Measurements from ENCODE around the gene FAM187B.

The FAM187B gene

DNA sequence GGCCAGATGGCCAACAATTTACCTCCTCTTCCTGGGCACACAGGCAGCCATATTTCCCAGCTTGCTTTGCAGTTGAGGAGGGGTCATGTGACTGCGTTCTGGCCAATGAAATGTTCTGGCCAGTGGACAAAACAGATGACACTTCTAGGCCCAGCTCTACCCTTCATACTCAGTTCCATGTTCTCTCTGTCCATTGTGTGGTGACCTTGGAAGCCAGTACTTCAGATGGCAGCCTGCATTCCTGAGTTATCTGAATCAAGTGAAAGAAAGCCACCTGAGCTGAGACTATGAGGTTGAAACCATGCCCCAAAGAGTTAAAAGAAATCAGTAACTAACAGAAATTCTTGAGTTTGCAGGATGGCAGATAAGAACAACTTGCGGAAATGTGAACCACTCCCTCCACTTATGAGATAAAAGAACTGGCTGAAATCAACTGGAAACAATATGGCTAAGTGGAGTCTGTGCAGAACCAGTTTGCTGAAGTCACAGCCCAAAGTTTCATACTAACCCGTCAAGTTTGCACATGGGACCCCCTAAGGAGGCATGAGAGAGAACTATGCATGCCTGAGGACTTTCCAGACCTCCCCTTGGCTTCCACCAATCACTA lies 8.1 kb downstream of the FAM187B start:
- Mint-ChIP-seq H3K4me3 (no peak overlapping the region), H3K27me3 (no peaks in the 10 kb centered on the region), H3K4me1 (ENCODE audit: low read depth in 2 of 2) (peaks cover 0 to 7% of the 10 kb centered on the region in 2 donors), H3K9me3 (no peaks in the 10 kb centered on the region), H3K27ac (no peak overlapping the region), H3K36me3 (ENCODE audit: insufficient read depth) (no peaks in the 10 kb centered on the region)
- DNase-seq (no peak), ATAC-seq (replicated peaks) (no peak)

DNA sequence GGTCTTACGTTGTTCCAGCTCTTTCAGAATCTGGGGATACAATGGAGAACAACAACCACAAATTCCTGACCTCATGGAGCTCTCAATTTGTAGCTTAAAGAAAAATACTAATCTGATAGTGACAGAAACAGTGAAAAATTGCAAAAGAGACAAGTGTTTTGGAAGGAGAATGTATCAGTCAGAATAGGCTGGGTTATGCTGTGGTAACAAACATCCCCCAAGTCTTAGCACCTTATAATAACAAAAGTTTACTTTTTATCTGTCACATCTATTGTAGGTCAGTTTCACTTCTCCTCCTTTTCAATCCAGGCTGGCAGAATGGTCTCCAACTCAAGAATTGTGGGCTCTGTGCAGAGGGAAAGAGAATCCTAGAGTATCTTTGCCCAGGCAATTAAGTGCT lies 9.5 kb downstream of the FAM187B start:
- H3K36me3 Mint-ChIP-seq (ENCODE audit: insufficient read depth) = peaks cover 4% of the 10 kb centered on the region
- H3K4me1 Mint-ChIP-seq (ENCODE audit: low read depth in 2 of 2) = peaks cover 10 to 16% of the 10 kb centered on the region in 2 donors
- no peaks in the 10 kb centered on the region for H3K27me3 Mint-ChIP-seq
- H3K4me3 Mint-ChIP-seq = no peak overlapping the region
- no peak overlapping the region for H3K27ac Mint-ChIP-seq
- ATAC-seq (replicated peaks) (no peak), DNase-seq (no peak)
- H3K9me3 Mint-ChIP-seq = no peaks in the 10 kb centered on the region

DNA sequence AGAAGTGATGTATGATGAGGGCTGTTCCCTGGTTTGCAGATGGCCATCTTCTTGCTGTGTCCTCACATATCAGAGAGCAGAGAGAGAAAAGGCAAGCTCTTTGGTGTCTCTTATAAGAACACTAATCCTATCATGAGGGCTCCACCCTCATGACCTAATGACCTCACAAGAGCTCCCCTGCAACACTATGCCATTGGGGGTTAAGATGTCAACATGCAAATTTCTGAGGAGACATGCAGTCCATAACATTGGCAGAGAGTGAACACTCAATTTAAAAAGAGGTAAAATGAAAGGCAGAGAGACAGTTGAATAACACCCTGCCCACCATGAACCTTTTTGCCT lies 10.9 kb downstream of the FAM187B start:
- peaks cover 20 to 22% of the 10 kb centered on the region in 2 donors for H3K4me1 Mint-ChIP-seq (ENCODE audit: low read depth in 2 of 2)
- no peaks in the 10 kb centered on the region for H3K27me3 Mint-ChIP-seq
- H3K27ac Mint-ChIP-seq = no peak overlapping the region
- H3K36me3 Mint-ChIP-seq (ENCODE audit: insufficient read depth) = peaks cover 12% of the 10 kb centered on the region
- ATAC-seq (replicated peaks) (no peak), DNase-seq (no peak)
- no peak overlapping the region for H3K4me3 Mint-ChIP-seq
- no peaks in the 10 kb centered on the region for H3K9me3 Mint-ChIP-seq

DNA sequence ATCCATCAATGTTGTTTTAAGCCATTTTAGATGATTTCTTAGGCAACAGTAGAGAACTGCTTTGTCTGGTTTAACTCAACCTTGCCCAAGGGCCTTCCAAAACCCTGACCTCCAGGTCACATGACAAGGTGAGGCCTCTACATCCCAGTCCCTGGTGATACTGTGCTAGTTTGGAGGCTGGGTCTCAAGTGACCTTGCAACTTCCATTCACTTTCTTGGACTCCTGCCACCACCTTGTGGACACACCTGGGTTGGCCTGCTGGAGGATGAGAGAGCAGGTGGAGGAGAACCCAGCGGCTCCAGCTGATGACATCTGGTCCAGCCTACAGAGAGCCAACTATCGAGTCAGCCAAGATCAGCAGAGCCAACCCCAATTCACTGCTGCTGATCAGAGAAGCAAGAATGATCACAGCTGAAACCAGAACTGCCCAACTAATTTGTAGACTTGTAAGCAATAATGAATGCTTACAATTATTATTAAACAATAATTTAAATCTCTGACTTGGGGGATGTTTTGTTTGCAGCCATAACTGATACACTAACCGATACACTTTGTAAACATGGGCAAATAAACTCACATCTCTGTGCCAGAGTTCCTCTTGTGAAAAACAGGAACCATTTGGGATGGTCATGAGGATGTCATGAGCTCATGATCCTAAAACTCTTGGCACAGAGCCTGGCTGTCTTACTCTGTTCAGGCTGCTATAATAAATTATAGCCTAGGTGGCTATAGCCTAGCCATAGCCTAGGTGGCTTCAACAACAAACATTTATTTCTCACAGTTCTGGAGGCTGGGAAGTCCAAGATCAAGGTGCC lies 11.5 kb downstream of the FAM187B start:
- Mint-ChIP-seq H3K27me3 (no peaks in the 10 kb centered on the region), H3K9me3 (no peaks in the 10 kb centered on the region), H3K36me3 (ENCODE audit: insufficient read depth) (peaks cover 16% of the 10 kb centered on the region), H3K4me3 (no peak overlapping the region), H3K27ac (peak overlapping the region in 1 of 2 donors; percentile 60), H3K4me1 (ENCODE audit: low read depth in 2 of 2) (peaks cover 24 to 28% of the 10 kb centered on the region in 2 donors)
- ATAC-seq (replicated peaks) (no peak), DNase-seq (peak; percentile 24 to 38 (median 28))

DNA sequence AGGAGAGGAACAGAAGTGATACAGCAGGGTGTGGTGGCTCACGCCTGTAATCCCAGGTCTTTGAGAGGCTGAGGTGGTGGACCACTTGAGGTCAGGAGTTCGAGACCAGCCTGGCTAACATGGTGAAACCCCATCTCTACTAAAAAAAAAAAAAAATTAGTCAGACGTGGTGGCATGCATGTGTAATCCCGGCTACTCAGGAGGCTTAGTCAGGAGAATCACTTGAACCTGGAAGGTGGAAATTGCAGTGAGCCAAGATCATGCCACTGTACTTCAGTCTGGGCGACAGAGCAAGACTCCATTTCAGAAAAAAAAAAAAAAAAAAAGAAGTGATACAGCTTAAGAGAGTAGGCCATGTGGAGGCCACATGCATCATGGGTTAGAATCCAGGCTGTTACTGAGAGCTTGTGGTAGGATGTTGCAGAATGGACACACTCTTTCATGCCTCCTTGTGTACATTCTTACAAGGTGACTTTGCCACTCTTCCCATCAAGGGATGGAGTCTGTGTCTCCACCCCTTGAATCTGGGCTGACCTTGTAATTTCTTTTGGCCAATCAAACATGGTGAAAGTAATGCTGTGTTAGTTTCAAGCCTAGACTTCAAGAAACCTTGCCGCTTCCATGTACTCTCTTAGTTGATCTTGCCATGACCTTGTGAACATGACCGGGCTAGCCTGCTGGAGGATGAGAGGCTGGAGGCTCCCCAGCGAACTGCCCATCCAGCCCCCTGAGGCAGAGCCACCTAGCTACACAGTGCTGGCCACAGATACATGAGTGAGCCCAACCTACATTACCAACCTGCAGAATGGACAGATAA lies 12.3 kb downstream of the FAM187B start:
- peaks cover 24% of the 10 kb centered on the region for H3K36me3 Mint-ChIP-seq (ENCODE audit: insufficient read depth)
- no peak overlapping the region for H3K4me3 Mint-ChIP-seq
- peaks cover 31 to 36% of the 10 kb centered on the region in 2 donors for H3K4me1 Mint-ChIP-seq (ENCODE audit: low read depth in 2 of 2)
- no peak for ATAC-seq (replicated peaks)
- DNase-seq = no peak
- no peaks in the 10 kb centered on the region for H3K27me3 Mint-ChIP-seq
- peak overlapping the region; percentile 55 to 60 for H3K27ac Mint-ChIP-seq
- H3K9me3 Mint-ChIP-seq = no peaks in the 10 kb centered on the region

DNA sequence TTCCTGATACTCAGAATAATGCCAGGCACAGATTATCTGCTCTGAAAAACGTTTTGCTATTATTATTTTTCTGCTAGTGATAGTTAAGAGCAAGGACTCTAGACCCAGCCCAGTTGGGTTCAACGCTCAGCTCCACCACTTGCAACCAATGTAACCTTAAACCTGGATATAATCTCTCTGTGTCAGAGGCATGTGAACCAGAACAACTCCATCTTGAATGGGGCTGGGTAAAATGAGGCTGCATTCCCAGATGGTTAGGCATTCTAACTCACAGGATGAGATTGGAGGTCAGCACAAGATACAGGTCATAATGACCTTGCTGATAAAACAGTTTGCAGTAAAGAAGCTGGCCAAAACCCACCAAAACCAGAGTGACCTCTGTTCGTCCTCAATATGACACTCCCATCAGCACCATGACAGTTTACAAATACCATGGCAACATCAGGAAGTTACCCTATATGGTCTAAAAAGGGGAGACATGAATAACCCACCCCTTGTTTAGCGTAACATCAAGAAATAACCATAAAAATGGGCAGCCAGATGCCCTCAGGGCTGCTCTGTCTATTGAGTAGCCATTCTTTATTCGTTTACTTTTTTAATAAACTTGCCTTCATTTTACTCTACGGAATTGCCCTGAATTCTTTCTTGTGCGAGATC lies 13.6 kb downstream of the FAM187B start:
- peaks cover 35 to 41% of the 10 kb centered on the region in 2 donors for H3K4me1 Mint-ChIP-seq (ENCODE audit: low read depth in 2 of 2)
- peaks cover 31% of the 10 kb centered on the region for H3K36me3 Mint-ChIP-seq (ENCODE audit: insufficient read depth)
- no peak for DNase-seq
- peak overlapping the region; percentile 98 to 100 for H3K27ac Mint-ChIP-seq
- H3K27me3 Mint-ChIP-seq = no peaks in the 10 kb centered on the region
- no peak overlapping the region for H3K4me3 Mint-ChIP-seq
- H3K9me3 Mint-ChIP-seq = no peaks in the 10 kb centered on the region
- ATAC-seq (replicated peaks) = no peak

DNA sequence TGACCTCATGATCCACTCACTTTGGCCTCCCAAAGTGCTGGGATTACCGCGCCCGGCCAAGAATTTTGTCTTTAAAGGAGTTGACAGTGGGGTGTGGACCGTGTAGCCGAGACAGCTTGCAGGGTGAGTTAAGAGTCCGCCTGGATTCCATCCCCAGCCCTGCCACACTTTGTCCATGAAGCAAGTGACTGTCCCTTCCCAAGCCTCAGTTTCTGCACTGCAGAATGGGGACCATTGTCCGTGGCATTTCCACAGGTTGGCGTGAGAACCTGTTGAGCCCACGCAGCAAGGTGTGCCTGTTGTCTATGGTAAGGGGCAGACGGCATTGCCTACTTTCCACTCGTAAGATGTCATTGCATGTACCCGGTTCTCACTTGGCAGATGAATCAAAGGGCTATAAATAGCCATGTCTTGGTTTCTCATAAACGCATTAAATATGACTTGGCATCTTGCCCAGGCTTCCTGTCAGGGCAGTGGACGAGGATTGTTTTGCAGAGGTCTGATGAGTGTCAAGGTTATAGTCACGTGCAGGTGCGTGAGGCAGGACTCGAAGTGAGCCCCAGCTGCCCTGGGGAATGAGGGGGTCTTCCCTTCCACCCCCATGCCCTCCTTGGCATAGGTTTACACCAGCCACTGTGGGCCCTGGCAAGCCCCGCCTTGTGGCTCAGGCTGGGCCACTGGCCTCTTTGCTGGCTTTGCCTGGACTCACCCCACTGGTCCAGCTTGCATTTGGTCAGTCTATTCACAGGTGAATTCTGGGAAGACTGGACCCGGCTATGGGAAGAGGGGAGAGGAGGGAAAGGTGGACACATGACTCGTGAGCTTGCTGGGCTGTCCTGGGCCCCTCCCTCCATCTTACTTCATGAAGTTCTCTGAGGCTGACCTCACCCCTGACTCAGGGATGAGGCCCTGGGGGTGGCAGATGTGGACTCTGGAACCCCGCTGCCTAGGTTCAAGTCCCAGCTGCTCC lies 14.6 kb downstream of the FAM187B start:
- peak overlapping the region; percentile 98 to 100 for H3K27ac Mint-ChIP-seq
- H3K4me3 Mint-ChIP-seq = peak overlapping the region; percentile 59 to 81
- DNase-seq = peak; percentile 82 to 88 (median 82)
- H3K4me1 Mint-ChIP-seq (ENCODE audit: low read depth in 2 of 2) = peaks cover 39 to 41% of the 10 kb centered on the region in 2 donors
- H3K36me3 Mint-ChIP-seq (ENCODE audit: insufficient read depth) = peaks cover 31% of the 10 kb centered on the region
- ATAC-seq (replicated peaks) = peak; percentile 48
- no peaks in the 10 kb centered on the region for H3K9me3 Mint-ChIP-seq
- no peaks in the 10 kb centered on the region for H3K27me3 Mint-ChIP-seq

DNA sequence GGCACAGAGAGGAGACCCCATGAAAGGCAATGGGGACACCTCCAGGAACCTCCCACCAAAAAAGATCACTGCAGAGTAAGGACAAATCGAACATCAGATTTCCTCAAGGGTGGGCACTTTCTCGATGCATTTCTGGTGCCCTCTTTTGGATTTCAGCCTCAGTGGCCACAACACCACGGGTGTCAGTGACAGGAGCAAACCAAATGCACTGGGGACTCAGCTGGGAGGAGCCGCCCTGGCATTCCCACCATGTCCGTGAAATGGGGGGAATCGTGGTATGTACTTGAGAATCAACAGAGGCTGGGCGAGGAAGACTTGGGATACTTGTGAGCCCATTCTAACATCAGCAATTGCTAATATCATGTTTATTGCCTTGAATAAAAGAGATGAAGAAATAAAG lies 16.3 kb downstream of the FAM187B start:
- no peaks in the 10 kb centered on the region for H3K9me3 Mint-ChIP-seq
- ATAC-seq (replicated peaks) = no peak
- H3K27me3 Mint-ChIP-seq = no peaks in the 10 kb centered on the region
- H3K36me3 Mint-ChIP-seq (ENCODE audit: insufficient read depth) = peaks cover 31% of the 10 kb centered on the region
- peak overlapping the region; percentile 79 to 81 for H3K4me3 Mint-ChIP-seq
- H3K27ac Mint-ChIP-seq = peak overlapping the region; percentile 98 to 100
- no peak for DNase-seq
- H3K4me1 Mint-ChIP-seq (ENCODE audit: low read depth in 2 of 2) = peaks cover 41 to 42% of the 10 kb centered on the region in 2 donors

DNA sequence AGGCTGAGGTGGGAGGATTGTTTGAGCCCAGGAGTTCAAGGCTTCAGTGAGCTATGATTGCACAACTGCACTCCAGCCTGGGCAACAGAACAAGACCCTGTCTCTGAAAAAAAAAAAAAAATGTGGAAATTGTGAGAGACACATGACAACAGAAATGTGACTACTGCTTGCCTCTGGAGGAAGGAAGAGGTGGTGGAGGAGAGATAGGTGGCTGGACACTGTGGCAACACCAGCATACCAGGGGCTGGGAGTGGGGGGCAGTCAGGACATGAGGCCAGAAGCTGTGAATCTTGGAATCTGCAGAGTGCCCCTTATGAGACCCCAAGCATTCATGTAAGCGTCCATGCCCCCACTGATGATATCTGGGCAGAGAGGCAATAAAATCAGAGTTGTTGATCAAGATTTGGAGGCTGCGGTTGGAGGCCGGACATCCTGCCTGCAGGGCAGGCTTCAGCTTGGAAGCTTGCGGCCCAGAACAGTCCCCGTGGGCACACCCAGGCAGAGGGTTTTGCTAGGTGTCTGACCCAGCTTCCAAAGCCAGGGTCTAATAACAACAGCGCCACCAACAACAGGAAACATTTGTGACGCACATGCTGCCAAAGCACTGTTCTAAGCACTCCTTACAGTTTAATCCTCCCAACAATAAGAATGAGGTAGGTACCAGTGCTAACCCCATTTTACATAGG lies 16.9 kb downstream of the FAM187B start:
- H3K4me1 Mint-ChIP-seq (ENCODE audit: low read depth in 2 of 2) = peaks cover 45% of the 10 kb centered on the region in 2 donors
- H3K4me3 Mint-ChIP-seq = peak overlapping the region; percentile 79 to 81
- DNase-seq = peak; percentile 81 to 87 (median 83)
- no peaks in the 10 kb centered on the region for H3K9me3 Mint-ChIP-seq
- H3K27me3 Mint-ChIP-seq = no peaks in the 10 kb centered on the region
- peaks cover 35% of the 10 kb centered on the region for H3K36me3 Mint-ChIP-seq (ENCODE audit: insufficient read depth)
- ATAC-seq (replicated peaks) = peak; percentile 61
- peak overlapping the region; percentile 98 to 100 for H3K27ac Mint-ChIP-seq

DNA sequence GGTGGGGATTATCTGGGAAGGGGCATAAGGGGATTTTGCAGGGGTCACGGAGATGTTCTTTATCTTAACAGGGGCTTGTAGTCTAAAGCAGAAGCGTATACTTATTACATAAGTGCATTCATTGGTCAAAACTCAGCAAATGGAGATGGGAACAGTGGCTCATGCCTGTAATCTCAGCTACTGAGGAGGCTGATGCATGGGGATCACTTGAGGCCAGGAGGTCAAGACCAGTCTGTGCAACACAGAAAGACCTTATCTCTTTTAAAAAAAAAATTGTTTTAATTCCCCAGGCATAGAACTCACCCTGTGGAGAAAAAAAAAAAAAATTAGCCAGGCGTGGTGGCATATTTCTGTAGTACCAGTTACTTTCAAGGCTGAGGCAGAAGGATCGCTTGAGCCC lies 18.9 kb downstream of the FAM187B start:
- Mint-ChIP-seq H3K27me3 (no peaks in the 10 kb centered on the region), H3K4me3 (no peak overlapping the region)
- no peak for ATAC-seq (replicated peaks)

DNA sequence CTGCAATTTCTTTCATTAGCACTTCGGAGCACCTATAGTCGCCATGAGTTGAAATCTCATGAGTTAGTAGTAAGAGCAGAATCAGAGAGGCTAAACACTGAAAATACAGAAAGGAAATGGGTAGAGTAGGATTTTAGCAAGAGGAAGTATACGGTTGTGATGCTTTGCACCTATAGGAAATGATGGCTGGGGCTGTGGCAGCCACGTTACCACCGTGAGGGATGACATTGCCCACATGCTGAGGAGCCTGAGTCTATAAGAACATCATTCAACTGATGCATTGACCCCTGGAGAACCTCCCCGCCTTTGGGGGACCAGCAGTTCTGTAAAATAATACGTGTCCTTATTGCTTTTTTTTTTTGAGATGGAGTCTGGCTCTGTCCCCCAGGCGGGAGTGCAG lies 20.4 kb downstream of the FAM187B start:
- DNase-seq (no peak), ATAC-seq (replicated peaks) (no peak)
- H3K9me3 Mint-ChIP-seq = no peaks in the 10 kb centered on the region
- H3K27ac Mint-ChIP-seq = peak overlapping the region; percentile 76 to 89
- peaks cover 23% of the 10 kb centered on the region for H3K36me3 Mint-ChIP-seq (ENCODE audit: insufficient read depth)
- H3K4me3 Mint-ChIP-seq = peak overlapping the region in 1 of 2 donors; percentile 35
- no peaks in the 10 kb centered on the region for H3K27me3 Mint-ChIP-seq
- peaks cover 55 to 57% of the 10 kb centered on the region in 2 donors for H3K4me1 Mint-ChIP-seq (ENCODE audit: low read depth in 2 of 2)

More for the DNA sequence above, 18.9 kb downstream of the FAM187B start:
- H3K27ac Mint-ChIP-seq = peak overlapping the region; percentile 98 to 100
- peaks cover 57 to 58% of the 10 kb centered on the region in 2 donors for H3K4me1 Mint-ChIP-seq (ENCODE audit: low read depth in 2 of 2)
- H3K9me3 Mint-ChIP-seq = no peaks in the 10 kb centered on the region
- H3K36me3 Mint-ChIP-seq (ENCODE audit: insufficient read depth) = peaks cover 35% of the 10 kb centered on the region
- DNase-seq = no peak

DNA sequence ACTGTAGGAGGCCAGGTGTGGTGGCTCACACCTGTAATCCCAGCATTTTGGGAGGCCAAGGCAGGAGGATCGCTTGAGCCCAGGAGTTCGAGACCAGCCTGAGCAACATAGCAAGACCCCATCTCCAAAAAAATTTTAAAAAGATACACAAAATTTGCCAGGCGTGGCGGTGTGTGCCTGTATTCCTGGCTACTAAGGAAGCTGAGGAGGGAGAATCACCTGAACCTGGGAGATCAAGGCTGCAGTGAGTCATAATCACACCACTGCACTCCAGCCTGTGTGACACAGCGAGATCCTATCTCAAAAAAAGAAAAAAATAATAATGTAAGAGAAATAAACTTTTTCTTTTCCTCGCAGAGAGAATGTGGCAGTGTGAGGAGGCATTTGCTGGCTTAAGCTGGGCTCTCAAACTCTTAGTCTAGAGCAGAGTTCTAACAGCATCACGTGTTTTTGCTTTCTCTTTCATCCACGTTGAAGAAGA lies 21.1 kb downstream of the FAM187B start:
- Mint-ChIP-seq H3K4me3 (peak overlapping the region; percentile 35 to 71), H3K27ac (peak overlapping the region; percentile 76 to 89), H3K36me3 (ENCODE audit: insufficient read depth) (peaks cover 23% of the 10 kb centered on the region)

More for the DNA sequence above, 21.1 kb downstream of the FAM187B start:
- ATAC-seq (replicated peaks) = no peak
- DNase-seq = peak in 1 of 3 experiments; percentile 10
- no peaks in the 10 kb centered on the region for H3K27me3 Mint-ChIP-seq
- no peaks in the 10 kb centered on the region for H3K9me3 Mint-ChIP-seq
- H3K4me1 Mint-ChIP-seq (ENCODE audit: low read depth in 2 of 2) = peaks cover 54 to 58% of the 10 kb centered on the region in 2 donors

Measured in effector memory CD8-positive, alpha-beta T cell (primary cell).